NB4 (cell line): ENCODE data around the gene MRFAP1.

Source experiments
- CTCF ChIP-seq: IDR thresholded peaks from one replicate; pipeline ENCODE4 v1.5.1; 2012; ENCODE audit warnings: low read depth, low read length
- MAX ChIP-seq: IDR thresholded peaks from 2 replicates; pipeline ENCODE4 v1.6.1; 2011; ENCODE audit warnings: low read depth, low read length
- MYC ChIP-seq: IDR thresholded peaks from 2 replicates; pipeline ENCODE4 v1.6.1; 2011; ENCODE audit warnings: low read depth, low read length
- POLR2A ChIP-seq: IDR thresholded peaks from 2 replicates; pipeline ENCODE4 v1.6.1; 2011; ENCODE audit warnings: mild to moderate bottlenecking; ENCODE audit not compliant: insufficient read length; ENCODE audit errors: extremely low read depth

- TF ChIP-seq CTCF: no peak
- TF ChIP-seq POLR2A: no peak
- no peak for TF ChIP-seq MAX
- no peak for TF ChIP-seq MYC
These were observed 24.1 kb upstream of the MRFAP1 start for GRCh38 chr4:6616087-6616995.
